ENCODE data around the gene MARK4. TPM values are rescaled to one million over a fixed set of nuclear protein-coding genes. Genes with fewer than 3 reads are reported as not detected.
"Not testable (repeated sequence)": the region's sequence is repeated elsewhere in the genome, so short reads cannot be mapped to it uniquely, and the experiment has no call there.

Gene MARK4
- total and polyA plus RNA-seq, 2 experiments from 2014 or later, result 4.9 to 11.6 TPM

DNA sequence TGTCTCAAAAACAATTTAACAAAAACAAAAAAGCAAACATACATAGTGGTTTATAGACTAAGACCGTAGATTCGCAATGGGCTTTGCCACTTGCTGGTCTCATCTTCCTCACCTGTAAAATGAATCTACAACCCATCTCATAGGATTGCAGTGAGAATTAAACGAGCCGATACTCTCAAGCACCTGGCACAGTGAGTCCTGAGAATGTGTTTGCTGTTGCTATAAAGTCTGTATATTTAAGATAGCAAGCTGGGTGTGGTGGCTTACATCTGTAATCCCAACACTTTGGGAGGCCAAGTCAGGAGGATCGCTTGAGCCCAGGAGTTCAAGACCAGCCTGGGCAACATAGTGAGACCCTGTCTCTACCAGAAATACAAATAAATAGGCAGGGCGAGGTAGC lies 28.3 kb upstream of the MARK4 start:
- Histone ChIP-seq H3K27ac (no peak overlapping the region), H3K9ac (no peak overlapping the region), H3K4me3 (no peak overlapping the region), H3K9me3 (ENCODE audit: low read depth) (no peaks in the 10 kb centered on the region), H3K9me2 (ENCODE audit: insufficient read depth) (no peaks in the 10 kb centered on the region), H3K79me2 (ENCODE audit: insufficient read depth) (no peaks in the 10 kb centered on the region), H2AFZ (no peak overlapping the region), H3K27me3 (replicated peaks; ENCODE audit: insufficient read depth) (peaks cover 16% of the 10 kb centered on the region), H3K4me1 (ENCODE audit: insufficient read depth) (no peaks in the 10 kb centered on the region), H3K36me3 (ENCODE audit: low read depth) (no peaks in the 10 kb centered on the region), H3F3A (ENCODE audit: insufficient read depth) (no peaks in the 10 kb centered on the region), H3K4me2 (ENCODE audit: unreplicated experiment) (no peak overlapping the region), H4K20me1 (ENCODE audit: insufficient read depth) (no peaks in the 10 kb centered on the region)
- DNase-seq, result no peak
- WGBS, 2 experiments (ENCODE audit: low coverage in 1 of 2, low lambda C conversion rate in 2 of 2, missing lambda C conversion rate in 2 of 2), result 82 to 90% methylated on average over 6 of the region's 6 CpGs
- no peak for TF ChIP-seq EZH2phosphoT487 (IDR thresholded peaks at IDR 0.05; ENCODE audit: insufficient read depth, low read depth)
- TF ChIP-seq EZH2 (IDR thresholded peaks at IDR 0.05; ENCODE audit: insufficient read depth, poor library complexity, severe bottlenecking), result no peak
- in situ Hi-C loops (cut with MboI), result no loop called here

DNA sequence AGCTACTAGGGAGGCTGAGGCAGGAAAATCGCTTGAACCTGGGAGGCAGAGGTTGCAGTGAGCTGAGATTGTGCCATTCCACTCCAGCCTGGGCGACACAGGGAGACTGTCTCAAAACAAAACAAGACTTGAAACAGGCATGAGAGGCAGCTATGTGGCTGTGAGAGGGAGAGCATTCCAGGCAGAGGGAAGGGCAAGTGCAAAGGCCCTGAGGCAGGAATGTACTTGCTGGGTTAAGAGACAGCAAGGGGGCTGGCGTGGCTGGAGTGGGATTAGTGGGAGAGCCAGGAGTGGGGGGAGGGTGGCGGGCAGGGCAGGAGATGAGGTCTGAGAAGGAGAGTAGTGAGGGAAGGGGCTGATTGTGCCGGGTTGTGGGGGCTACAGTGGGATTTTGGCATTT lies 27.2 kb upstream of the MARK4 start:
- no peak overlapping the region for H3K4me3 ChIP-seq
- no peaks in the 10 kb centered on the region for H4K20me1 ChIP-seq (ENCODE audit: insufficient read depth)
- no peak overlapping the region for H3K9ac ChIP-seq
- no peak overlapping the region for H3K4me2 ChIP-seq (ENCODE audit: unreplicated experiment)
- no peak overlapping the region for H2AFZ ChIP-seq
- TF ChIP-seq EZH2 (IDR thresholded peaks at IDR 0.05; ENCODE audit: insufficient read depth, poor library complexity, severe bottlenecking) (no peak), EZH2phosphoT487 (IDR thresholded peaks at IDR 0.05; ENCODE audit: insufficient read depth, low read depth) (no peak)
- peaks cover 12% of the 10 kb centered on the region for H3K27me3 ChIP-seq (replicated peaks; ENCODE audit: insufficient read depth)
- H3K36me3 ChIP-seq (ENCODE audit: low read depth), result no peaks in the 10 kb centered on the region
- H3F3A ChIP-seq (ENCODE audit: insufficient read depth), result no peaks in the 10 kb centered on the region
- in situ Hi-C loops (cut with MboI), result no loop called here
- no peak overlapping the region for H3K27ac ChIP-seq
- no peaks in the 10 kb centered on the region for H3K9me2 ChIP-seq (ENCODE audit: insufficient read depth)
- WGBS, 2 experiments (ENCODE audit: low coverage in 1 of 2, low lambda C conversion rate in 2 of 2, missing lambda C conversion rate in 2 of 2), result 55 to 74% methylated on average over 3 to 5 of the region's 5 CpGs
- H3K79me2 ChIP-seq (ENCODE audit: insufficient read depth), result no peaks in the 10 kb centered on the region
- no peak for DNase-seq
- H3K9me3 ChIP-seq (ENCODE audit: low read depth), result no peaks in the 10 kb centered on the region
- no peaks in the 10 kb centered on the region for H3K4me1 ChIP-seq (ENCODE audit: insufficient read depth)

DNA sequence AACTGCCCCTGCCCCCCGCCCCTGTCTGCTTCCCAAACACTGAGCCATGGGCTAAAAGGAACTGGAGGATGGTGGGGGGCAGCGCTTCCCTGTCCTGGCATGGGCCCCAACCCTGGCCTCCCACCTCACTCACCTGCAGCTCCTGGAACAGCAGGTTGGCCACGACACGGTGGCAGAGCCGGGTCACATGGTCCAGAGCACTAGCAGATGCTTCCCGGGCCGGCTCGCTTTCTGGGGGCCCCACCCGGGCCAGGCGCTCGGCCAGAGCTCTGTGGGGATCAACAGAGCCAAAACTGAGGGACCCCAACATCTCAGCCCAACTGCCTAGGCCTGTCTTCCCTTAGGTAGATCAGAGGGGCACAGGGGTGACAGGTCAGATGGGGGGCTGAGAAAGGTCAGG lies 26.4 kb upstream of the MARK4 start:
- Histone ChIP-seq H3F3A (ENCODE audit: insufficient read depth) (no peaks in the 10 kb centered on the region), H3K4me1 (ENCODE audit: insufficient read depth) (no peaks in the 10 kb centered on the region), H3K27me3 (replicated peaks; ENCODE audit: insufficient read depth) (peaks cover 5% of the 10 kb centered on the region; the same call in 1 of the 2 replicates), H3K27ac (no peak overlapping the region), H3K9ac (no peak overlapping the region), H3K9me2 (ENCODE audit: insufficient read depth) (no peaks in the 10 kb centered on the region), H4K20me1 (ENCODE audit: insufficient read depth) (no peaks in the 10 kb centered on the region), H2AFZ (no peak overlapping the region), H3K4me3 (no peak overlapping the region), H3K79me2 (ENCODE audit: insufficient read depth) (no peaks in the 10 kb centered on the region), H3K9me3 (ENCODE audit: low read depth) (no peaks in the 10 kb centered on the region), H3K4me2 (ENCODE audit: unreplicated experiment) (no peak overlapping the region), H3K36me3 (ENCODE audit: low read depth) (no peaks in the 10 kb centered on the region)
- no peak for DNase-seq
- in situ Hi-C loops (cut with MboI), result no loop called here
- TF ChIP-seq EZH2phosphoT487 (IDR thresholded peaks at IDR 0.05; ENCODE audit: insufficient read depth, low read depth) (no peak), EZH2 (IDR thresholded peaks at IDR 0.05; ENCODE audit: insufficient read depth, poor library complexity, severe bottlenecking) (no peak)
- WGBS, 2 experiments (ENCODE audit: low coverage in 1 of 2, low lambda C conversion rate in 2 of 2, missing lambda C conversion rate in 2 of 2), result 18 to 29% methylated on average over 11 of the region's 11 CpGs

DNA sequence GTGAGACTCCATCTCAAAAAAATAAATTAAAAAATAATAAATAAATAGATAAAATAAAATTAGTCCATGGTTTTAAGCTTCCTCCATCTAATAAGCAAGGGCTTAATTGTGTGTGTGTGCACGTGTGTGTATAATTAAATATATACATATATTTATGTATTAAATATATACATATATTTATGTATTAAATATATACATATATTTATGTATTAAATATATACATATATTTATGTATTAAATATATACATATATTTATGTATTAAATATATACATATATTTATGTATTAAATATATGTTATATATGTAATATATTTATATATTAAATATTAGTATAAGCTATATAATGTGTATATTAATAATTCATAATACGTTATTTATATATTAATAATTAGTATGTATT lies 22.0 kb upstream of the MARK4 start:
- H3F3A ChIP-seq (ENCODE audit: insufficient read depth); H3K27me3 ChIP-seq (replicated peaks; ENCODE audit: insufficient read depth); in situ Hi-C loops (cut with MboI); H3K9ac ChIP-seq; H3K4me3 ChIP-seq; H3K4me2 ChIP-seq (ENCODE audit: unreplicated experiment); H4K20me1 ChIP-seq (ENCODE audit: insufficient read depth); DNase-seq; H3K79me2 ChIP-seq (ENCODE audit: insufficient read depth); H3K36me3 ChIP-seq (ENCODE audit: low read depth); H3K4me1 ChIP-seq (ENCODE audit: insufficient read depth); H3K9me2 ChIP-seq (ENCODE audit: insufficient read depth); H3K27ac ChIP-seq; H3K9me3 ChIP-seq (ENCODE audit: low read depth); H2AFZ ChIP-seq: not testable (repeated sequence)
- 51 to 56% methylated on average over 2 of the region's 2 CpGs for WGBS, 2 experiments (ENCODE audit: low coverage in 1 of 2, low lambda C conversion rate in 2 of 2, missing lambda C conversion rate in 2 of 2)

DNA sequence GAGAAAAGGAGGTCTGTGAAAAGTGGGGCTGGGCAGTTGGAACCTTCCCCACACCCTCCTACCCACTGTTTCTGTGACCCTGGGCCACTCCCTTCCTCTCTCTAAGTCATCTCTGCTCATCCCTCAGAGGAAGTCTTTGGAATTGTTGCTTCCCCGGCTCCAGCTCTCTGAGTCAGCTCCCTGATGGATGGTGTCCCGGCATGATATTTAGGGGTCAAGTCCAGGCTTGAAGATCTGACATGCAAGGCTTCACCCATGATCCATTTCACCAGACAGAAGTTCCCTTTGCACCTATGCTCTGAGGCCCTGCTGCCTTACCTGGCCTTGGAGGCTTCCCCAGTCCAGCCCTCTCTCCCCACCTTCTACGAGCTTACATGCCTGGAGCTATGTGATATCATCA lies 19.2 kb upstream of the MARK4 start:
- H3K79me2 ChIP-seq (ENCODE audit: insufficient read depth), result no peaks in the 10 kb centered on the region
- no peak overlapping the region for H3K9ac ChIP-seq
- H3K9me3 ChIP-seq (ENCODE audit: low read depth), result no peaks in the 10 kb centered on the region
- no peaks in the 10 kb centered on the region for H3K4me1 ChIP-seq (ENCODE audit: insufficient read depth)
- no peak for TF ChIP-seq EZH2phosphoT487 (IDR thresholded peaks at IDR 0.05; ENCODE audit: insufficient read depth, low read depth)
- no peak for TF ChIP-seq EZH2 (IDR thresholded peaks at IDR 0.05; ENCODE audit: insufficient read depth, poor library complexity, severe bottlenecking)
- H3K27me3 ChIP-seq (replicated peaks; ENCODE audit: insufficient read depth), result peaks cover 23% of the 10 kb centered on the region
- no peak overlapping the region for H2AFZ ChIP-seq
- H4K20me1 ChIP-seq (ENCODE audit: insufficient read depth), result no peaks in the 10 kb centered on the region
- no peaks in the 10 kb centered on the region for H3K9me2 ChIP-seq (ENCODE audit: insufficient read depth)
- H3K4me2 ChIP-seq (ENCODE audit: unreplicated experiment), result no peak overlapping the region
- no peak overlapping the region for H3K4me3 ChIP-seq
- H3K27ac ChIP-seq, result no peak overlapping the region
- no peaks in the 10 kb centered on the region for H3K36me3 ChIP-seq (ENCODE audit: low read depth)
- 42 to 45% methylated on average over 3 of the region's 3 CpGs for WGBS, 2 experiments (ENCODE audit: low coverage in 1 of 2, low lambda C conversion rate in 2 of 2, missing lambda C conversion rate in 2 of 2)
- in situ Hi-C loops (cut with MboI), result no loop called here
- DNase-seq, result peak; percentile 36
- no peaks in the 10 kb centered on the region for H3F3A ChIP-seq (ENCODE audit: insufficient read depth)

Measured in GM23248 (cell line).